ENCODE data around the gene UMODL1. TPM values are rescaled to one million over a fixed set of nuclear protein-coding genes. Genes with fewer than 3 reads are reported as not detected.

Gene UMODL1
- total RNA-seq, 1 donor from 2014 or later = not detected

DNA sequence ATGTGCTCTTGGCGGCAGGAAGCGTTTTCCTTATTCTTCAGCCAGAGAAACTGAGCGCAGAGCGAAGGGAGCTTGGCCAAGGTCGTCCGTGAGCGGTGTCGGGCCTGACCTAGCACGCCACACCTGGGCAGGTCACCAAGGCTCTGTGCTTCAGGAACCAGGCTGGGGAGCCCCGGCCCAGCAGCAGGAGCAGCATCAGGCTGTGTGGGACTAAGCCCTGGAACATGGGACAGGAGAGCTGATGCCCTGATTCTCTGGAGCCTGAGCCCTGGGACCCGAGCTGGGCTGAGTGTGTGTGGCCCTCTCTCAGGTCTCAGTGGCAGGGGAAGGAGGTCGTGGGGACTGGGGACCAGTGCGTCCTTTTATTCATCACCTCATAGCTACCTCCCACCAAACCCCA lies 82.6 kb downstream of the UMODL1 start:
- Mint-ChIP-seq H3K4me1 (peaks cover 37% of the 10 kb centered on the region), H3K27me3 (ENCODE audit: insufficient read depth, low read depth) (peaks cover 5% of the 10 kb centered on the region), H3K36me3 (no peaks in the 10 kb centered on the region), H3K9me3 (no peaks in the 10 kb centered on the region), H3K4me3 (no peak overlapping the region), H3K27ac (no peak overlapping the region)
- H3K79me2 ChIP-seq (ENCODE audit: low read depth) = no peaks in the 10 kb centered on the region
- peaks cover 5% of the 10 kb centered on the region for H3K4me1 ChIP-seq
- H3K9me3 ChIP-seq (ENCODE audit: low read depth) = no peaks in the 10 kb centered on the region
- H3F3A ChIP-seq (ENCODE audit: low read depth) = peaks cover 4% of the 10 kb centered on the region
- no peak overlapping the region for H3K4me2 ChIP-seq
- H3K27me3 ChIP-seq = no peaks in the 10 kb centered on the region
- no peak overlapping the region for H3K27ac ChIP-seq
- no peak for DNase-seq (ENCODE audit: low spot score)
- H3K9ac ChIP-seq = no peak overlapping the region
- no peaks in the 10 kb centered on the region for H4K20me1 ChIP-seq (ENCODE audit: low read depth)
- no peak overlapping the region for H3K4me3 ChIP-seq
- TF ChIP-seq, protein P1, sequence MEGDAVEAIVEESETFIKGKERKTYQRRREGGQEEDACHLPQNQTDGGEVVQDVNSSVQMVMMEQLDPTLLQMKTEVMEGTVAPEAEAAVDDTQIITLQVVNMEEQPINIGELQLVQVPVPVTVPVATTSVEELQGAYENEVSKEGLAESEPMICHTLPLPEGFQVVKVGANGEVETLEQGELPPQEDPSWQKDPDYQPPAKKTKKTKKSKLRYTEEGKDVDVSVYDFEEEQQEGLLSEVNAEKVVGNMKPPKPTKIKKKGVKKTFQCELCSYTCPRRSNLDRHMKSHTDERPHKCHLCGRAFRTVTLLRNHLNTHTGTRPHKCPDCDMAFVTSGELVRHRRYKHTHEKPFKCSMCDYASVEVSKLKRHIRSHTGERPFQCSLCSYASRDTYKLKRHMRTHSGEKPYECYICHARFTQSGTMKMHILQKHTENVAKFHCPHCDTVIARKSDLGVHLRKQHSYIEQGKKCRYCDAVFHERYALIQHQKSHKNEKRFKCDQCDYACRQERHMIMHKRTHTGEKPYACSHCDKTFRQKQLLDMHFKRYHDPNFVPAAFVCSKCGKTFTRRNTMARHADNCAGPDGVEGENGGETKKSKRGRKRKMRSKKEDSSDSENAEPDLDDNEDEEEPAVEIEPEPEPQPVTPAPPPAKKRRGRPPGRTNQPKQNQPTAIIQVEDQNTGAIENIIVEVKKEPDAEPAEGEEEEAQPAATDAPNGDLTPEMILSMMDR (IDR thresholded peaks at IDR 0.05) = no peak
- no peak for TF ChIP-seq EZH2phosphoT487 (IDR thresholded peaks at IDR 0.05)
- TF ChIP-seq EZH2 (IDR thresholded peaks at IDR 0.05) = no peak
- H2AFZ ChIP-seq (replicated peaks) = no peak overlapping the region
- no peaks in the 10 kb centered on the region for H3K36me3 ChIP-seq

DNA sequence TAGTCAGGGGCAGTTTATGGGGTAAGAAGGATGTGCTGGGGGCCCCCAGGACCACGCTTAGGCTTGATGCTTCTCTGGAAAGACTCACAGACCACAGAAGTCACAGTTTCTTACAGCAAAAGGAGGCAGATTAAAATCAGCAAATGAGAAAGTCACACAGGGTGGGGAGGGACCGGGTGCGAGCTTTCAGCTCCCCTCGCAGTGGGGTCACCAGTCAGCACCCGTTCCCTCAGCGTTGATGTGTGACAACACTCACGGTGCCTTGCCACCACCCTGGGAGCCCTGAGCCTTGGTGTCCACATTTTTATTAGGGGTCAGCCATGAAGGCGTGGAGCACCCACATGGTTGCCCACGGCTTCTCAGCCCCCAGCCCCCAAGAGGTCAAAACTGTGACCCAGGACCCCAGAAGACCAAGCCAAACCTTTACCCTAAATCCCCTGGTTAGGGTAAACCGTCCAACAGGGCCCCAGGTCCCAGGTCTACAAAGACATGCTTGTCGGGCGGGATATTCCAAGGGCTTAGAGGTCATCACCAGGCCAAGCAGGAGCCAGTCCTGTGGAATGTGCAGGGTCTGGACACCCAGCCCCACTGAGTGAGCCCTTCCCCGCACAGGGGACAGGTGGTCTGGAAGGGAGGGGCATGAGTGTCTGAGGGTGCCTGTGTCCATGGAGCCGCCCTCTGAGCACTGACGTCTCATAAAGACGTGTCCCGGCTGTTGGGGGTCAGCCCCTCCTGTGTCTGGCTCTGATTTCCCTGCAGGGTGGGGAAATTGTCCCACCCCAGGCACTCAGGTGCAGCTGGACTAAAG lies 83.3 kb downstream of the UMODL1 start:
- Histone ChIP-seq H3K9ac (no peak overlapping the region), H3K27ac (no peak overlapping the region), H3K9me3 (ENCODE audit: low read depth) (no peaks in the 10 kb centered on the region), H3K79me2 (ENCODE audit: low read depth) (no peaks in the 10 kb centered on the region), H2AFZ (replicated peaks) (no peak overlapping the region), H3K4me3 (no peak overlapping the region), H3K27me3 (no peaks in the 10 kb centered on the region), H3K4me2 (no peak overlapping the region), H3K4me1 (peaks cover 5% of the 10 kb centered on the region), H3K36me3 (no peaks in the 10 kb centered on the region), H3F3A (ENCODE audit: low read depth) (peaks cover 4% of the 10 kb centered on the region), H4K20me1 (ENCODE audit: low read depth) (no peaks in the 10 kb centered on the region)
- Mint-ChIP-seq H3K27me3 (ENCODE audit: insufficient read depth, low read depth) (peaks cover 9% of the 10 kb centered on the region), H3K9me3 (no peaks in the 10 kb centered on the region), H3K4me1 (peaks cover 41% of the 10 kb centered on the region), H3K4me3 (peak overlapping the region; percentile 15), H3K27ac (no peak overlapping the region), H3K36me3 (no peaks in the 10 kb centered on the region)
- no peak for TF ChIP-seq EZH2 (IDR thresholded peaks at IDR 0.05)
- TF ChIP-seq EZH2phosphoT487 (IDR thresholded peaks at IDR 0.05) = no peak
- TF ChIP-seq, protein P1 (IDR thresholded peaks at IDR 0.05) = no peak
- DNase-seq (ENCODE audit: low spot score) = no peak

DNA sequence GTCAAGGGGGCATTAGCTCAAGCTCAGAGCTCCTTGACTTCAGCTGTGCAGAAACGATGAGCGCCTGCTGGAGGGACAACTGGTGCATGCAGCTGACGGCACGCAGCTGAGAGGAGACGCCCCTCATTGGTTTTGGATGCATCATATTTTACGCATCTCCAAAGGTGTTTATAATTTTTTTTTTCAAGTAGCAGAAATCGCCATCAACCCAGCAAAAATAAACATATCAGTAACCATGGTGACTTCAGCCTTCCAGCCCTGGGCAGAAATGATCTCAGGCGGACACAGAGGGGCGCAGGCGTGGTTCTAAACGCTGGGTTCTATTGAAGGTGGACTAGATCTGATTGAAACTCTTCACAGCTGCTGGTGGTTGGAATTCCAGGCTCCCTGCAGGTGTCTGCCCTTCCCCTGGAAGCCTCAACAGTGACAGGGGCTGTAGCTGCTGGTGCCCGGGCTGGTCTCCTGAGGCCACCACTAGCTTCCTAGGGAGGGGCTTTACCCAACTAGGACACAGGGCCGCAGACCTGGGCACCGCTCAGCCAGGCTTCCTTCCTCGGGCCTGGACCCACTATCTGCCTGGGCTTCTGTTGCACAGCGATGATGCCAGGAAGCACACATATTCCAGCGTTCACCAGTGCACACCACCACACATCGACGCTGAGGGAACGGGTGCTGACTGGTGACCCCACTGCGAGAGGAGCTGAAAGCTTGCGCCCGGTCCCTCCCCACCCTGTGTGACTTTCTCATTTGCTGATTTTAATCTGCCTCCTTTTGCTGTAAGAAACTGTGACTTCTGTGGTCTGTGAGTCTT lies 84.1 kb downstream of the UMODL1 start:
- Histone ChIP-seq H3K4me1 (peaks cover 5% of the 10 kb centered on the region), H3K36me3 (no peaks in the 10 kb centered on the region), H2AFZ (replicated peaks) (no peak overlapping the region), H4K20me1 (ENCODE audit: low read depth) (no peaks in the 10 kb centered on the region), H3K9ac (no peak overlapping the region), H3K9me3 (ENCODE audit: low read depth) (no peaks in the 10 kb centered on the region), H3K4me3 (no peak overlapping the region), H3F3A (ENCODE audit: low read depth) (peaks cover 4% of the 10 kb centered on the region), H3K79me2 (ENCODE audit: low read depth) (no peaks in the 10 kb centered on the region), H3K27me3 (no peaks in the 10 kb centered on the region), H3K27ac (no peak overlapping the region), H3K4me2 (no peak overlapping the region)
- TF ChIP-seq EZH2phosphoT487 (IDR thresholded peaks at IDR 0.05) (no peak), EZH2 (IDR thresholded peaks at IDR 0.05) (no peak)
- TF ChIP-seq, protein P1 (IDR thresholded peaks at IDR 0.05) = no peak
- H3K4me1 Mint-ChIP-seq = peaks cover 41% of the 10 kb centered on the region
- no peak for DNase-seq (ENCODE audit: low spot score)
- peak overlapping the region; percentile 39 for H3K4me3 Mint-ChIP-seq
- H3K27ac Mint-ChIP-seq = peak overlapping the region; percentile 58
- H3K36me3 Mint-ChIP-seq = no peaks in the 10 kb centered on the region
- peaks cover 7% of the 10 kb centered on the region for H3K27me3 Mint-ChIP-seq (ENCODE audit: insufficient read depth, low read depth)
- H3K9me3 Mint-ChIP-seq = no peaks in the 10 kb centered on the region
